ENCODE results near the gene APBB2. TPM values are rescaled to one million over a fixed set of nuclear protein-coding genes. Genes with fewer than 3 reads are reported as not detected.

Gene APBB2
- total RNA-seq, 1 donor = 92.3 TPM

GRCh38 chr4:41092128-41092527 lies 122.2 kb downstream of the APBB2 start:
- TF ChIP-seq CTCF (IDR thresholded peaks at IDR 0.05; ENCODE audit: extremely low read depth, low read depth, low read length) = no peak
- H3K4me3 ChIP-seq (ENCODE audit: insufficient read depth, low read length) = no peak overlapping the region
- peaks cover 14% of the 10 kb centered on the region for H3K36me3 ChIP-seq (ENCODE audit: insufficient read depth, low read length)
- no peaks in the 10 kb centered on the region for H3K9me3 ChIP-seq (ENCODE audit: low read depth, low read length)
- H2AFZ ChIP-seq (ENCODE audit: low read length) = no peak overlapping the region
- DNase-seq (ENCODE audit: insufficient read length, low spot score, missing footprints) = no peak
- H4K20me1 ChIP-seq (ENCODE audit: insufficient read depth, low read length) = peaks cover 4% of the 10 kb centered on the region
- peaks cover 67% of the 10 kb centered on the region for H3K79me2 ChIP-seq (ENCODE audit: insufficient read depth, low read length)
- H3K27ac ChIP-seq (ENCODE audit: low read depth, low read length) = no peak overlapping the region
- peaks cover 8% of the 10 kb centered on the region for H3K4me1 ChIP-seq (ENCODE audit: insufficient read depth, low read length)
- H3K4me2 ChIP-seq (ENCODE audit: insufficient read depth, low read length) = no peak overlapping the region
- no peaks in the 10 kb centered on the region for H3K27me3 ChIP-seq (ENCODE audit: insufficient read depth, low read length)

DNA sequence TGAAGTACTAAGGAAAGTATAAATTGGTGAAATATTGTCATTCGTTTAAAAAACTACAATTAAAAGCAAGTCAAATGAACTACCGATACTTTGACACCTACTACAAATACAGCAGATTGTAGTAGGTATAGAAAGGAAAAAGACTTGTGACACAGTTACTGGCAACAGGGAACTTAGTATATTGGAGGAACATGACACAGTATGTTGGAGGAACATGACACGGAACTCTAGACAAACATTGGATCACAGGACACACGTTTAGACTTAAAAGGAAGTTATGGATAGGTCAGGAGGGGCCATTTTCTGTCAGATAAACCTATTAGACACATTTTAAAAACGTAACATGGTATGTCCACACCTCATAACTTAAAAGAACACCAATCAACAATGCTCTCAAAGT lies 132.5 kb downstream of the APBB2 start:
- no peak overlapping the region for H2AFZ ChIP-seq (ENCODE audit: low read length)
- H3K36me3 ChIP-seq (ENCODE audit: insufficient read depth, low read length) = no peaks in the 10 kb centered on the region
- H3K4me1 ChIP-seq (ENCODE audit: insufficient read depth, low read length) = no peaks in the 10 kb centered on the region
- DNase-seq (ENCODE audit: insufficient read length, low spot score, missing footprints) = no peak
- H4K20me1 ChIP-seq (ENCODE audit: insufficient read depth, low read length) = peaks cover 13% of the 10 kb centered on the region
- no peak overlapping the region for H3K27ac ChIP-seq (ENCODE audit: low read depth, low read length)
- H3K4me2 ChIP-seq (ENCODE audit: insufficient read depth, low read length) = no peak overlapping the region
- H3K4me3 ChIP-seq (ENCODE audit: insufficient read depth, low read length) = no peak overlapping the region
- H3K79me2 ChIP-seq (ENCODE audit: insufficient read depth, low read length) = peaks cover 66% of the 10 kb centered on the region
- no peaks in the 10 kb centered on the region for H3K27me3 ChIP-seq (ENCODE audit: insufficient read depth, low read length)
- H3K9me3 ChIP-seq (ENCODE audit: low read depth, low read length) = no peaks in the 10 kb centered on the region
- TF ChIP-seq CTCF (IDR thresholded peaks at IDR 0.05; ENCODE audit: extremely low read depth, low read depth, low read length) = no peak

- no peak for DNase-seq (ENCODE audit: insufficient read length, low spot score, missing footprints)
- Histone ChIP-seq H4K20me1 (ENCODE audit: insufficient read depth, low read length) (peaks cover 14% of the 10 kb centered on the region), H3K9me3 (ENCODE audit: low read depth, low read length) (no peaks in the 10 kb centered on the region), H3K79me2 (ENCODE audit: insufficient read depth, low read length) (peaks cover 68% of the 10 kb centered on the region), H3K27ac (ENCODE audit: low read depth, low read length) (no peak overlapping the region), H3K4me3 (ENCODE audit: insufficient read depth, low read length) (no peak overlapping the region), H3K36me3 (ENCODE audit: insufficient read depth, low read length) (no peaks in the 10 kb centered on the region), H2AFZ (ENCODE audit: low read length) (no peak overlapping the region), H3K27me3 (ENCODE audit: insufficient read depth, low read length) (no peaks in the 10 kb centered on the region), H3K4me1 (ENCODE audit: insufficient read depth, low read length) (no peaks in the 10 kb centered on the region), H3K4me2 (ENCODE audit: insufficient read depth, low read length) (no peak overlapping the region)
- TF ChIP-seq CTCF (IDR thresholded peaks at IDR 0.05; ENCODE audit: extremely low read depth, low read depth, low read length) = no peak
These were observed 133.4 kb downstream of the APBB2 start for GRCh38 chr4:41080976-41081375.

GRCh38 chr4:41079881-41080560 lies 134.3 kb downstream of the APBB2 start:
- Histone ChIP-seq H3K27ac (ENCODE audit: low read depth, low read length) (no peak overlapping the region), H3K4me2 (ENCODE audit: insufficient read depth, low read length) (no peak overlapping the region), H3K4me1 (ENCODE audit: insufficient read depth, low read length) (no peaks in the 10 kb centered on the region), H2AFZ (ENCODE audit: low read length) (no peak overlapping the region), H3K9me3 (ENCODE audit: low read depth, low read length) (no peaks in the 10 kb centered on the region), H3K27me3 (ENCODE audit: insufficient read depth, low read length) (no peaks in the 10 kb centered on the region), H3K79me2 (ENCODE audit: insufficient read depth, low read length) (peaks cover 70% of the 10 kb centered on the region), H3K36me3 (ENCODE audit: insufficient read depth, low read length) (no peaks in the 10 kb centered on the region), H4K20me1 (ENCODE audit: insufficient read depth, low read length) (peaks cover 16% of the 10 kb centered on the region), H3K4me3 (ENCODE audit: insufficient read depth, low read length) (no peak overlapping the region)
- no peak for TF ChIP-seq CTCF (IDR thresholded peaks at IDR 0.05; ENCODE audit: extremely low read depth, low read depth, low read length)
- no peak for DNase-seq (ENCODE audit: insufficient read length, low spot score, missing footprints)

Measured in osteoblast (primary cell).